HS-5 (cell line): Measurements from ENCODE around the gene TMEM222.
"Not testable (repeated sequence)": the region's sequence is repeated elsewhere in the genome, so short reads cannot be mapped to it uniquely, and the experiment has no call there.

Experiments
- DNase-seq: peaks from one replicate; pipeline ENCODE4 v3.0.0-alpha.2; 2012; ENCODE audit warnings: low read depth

The TMEM222 gene

DNA sequence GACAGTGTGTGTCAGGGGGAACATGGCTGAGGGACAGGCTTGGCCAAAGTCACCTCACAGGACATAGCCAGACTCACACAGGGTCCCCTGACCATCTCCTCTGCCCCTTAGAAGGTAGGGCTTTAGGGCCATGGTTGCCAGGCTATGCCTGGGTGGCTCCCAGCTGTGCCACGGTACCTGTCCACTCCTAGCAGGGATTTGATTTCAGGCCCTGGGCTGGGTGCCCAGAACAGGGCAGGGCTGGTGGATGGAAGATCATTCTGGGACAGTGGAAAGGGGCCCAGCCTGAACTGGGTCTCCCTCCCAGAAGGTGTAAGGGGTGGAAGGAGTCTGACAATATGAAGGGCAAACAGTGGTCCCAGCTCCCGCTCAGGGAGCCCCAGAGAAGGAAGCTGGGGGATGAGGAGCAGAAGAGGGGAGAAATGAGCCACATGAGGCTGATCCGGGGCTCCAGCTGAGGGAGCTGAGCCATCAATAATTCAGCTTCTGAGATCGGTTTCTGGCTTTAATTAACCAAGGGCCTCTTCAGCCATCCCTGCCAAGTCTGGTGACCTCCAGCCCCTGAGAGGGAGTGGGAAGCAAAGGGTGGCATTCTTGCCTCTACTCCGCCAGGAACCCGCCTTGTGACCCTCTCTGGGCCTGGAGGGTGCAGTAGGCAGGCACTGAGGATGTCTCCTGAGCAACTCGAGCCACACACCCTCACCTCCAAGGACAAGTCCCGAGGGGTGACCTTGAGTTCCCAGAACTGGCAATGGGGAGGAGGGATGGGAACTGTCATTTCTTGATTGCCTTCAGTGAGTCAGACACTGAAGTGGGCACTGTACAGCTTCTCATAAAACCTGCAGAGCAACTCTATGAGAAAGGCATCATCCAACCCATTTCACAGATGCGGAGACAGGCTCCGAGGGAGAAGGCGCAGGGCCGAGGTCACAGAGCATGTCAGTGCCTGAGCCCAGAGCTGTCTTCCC is 59.1 kb downstream of the TMEM222 start:
- DNase-seq: no peak

DNA sequence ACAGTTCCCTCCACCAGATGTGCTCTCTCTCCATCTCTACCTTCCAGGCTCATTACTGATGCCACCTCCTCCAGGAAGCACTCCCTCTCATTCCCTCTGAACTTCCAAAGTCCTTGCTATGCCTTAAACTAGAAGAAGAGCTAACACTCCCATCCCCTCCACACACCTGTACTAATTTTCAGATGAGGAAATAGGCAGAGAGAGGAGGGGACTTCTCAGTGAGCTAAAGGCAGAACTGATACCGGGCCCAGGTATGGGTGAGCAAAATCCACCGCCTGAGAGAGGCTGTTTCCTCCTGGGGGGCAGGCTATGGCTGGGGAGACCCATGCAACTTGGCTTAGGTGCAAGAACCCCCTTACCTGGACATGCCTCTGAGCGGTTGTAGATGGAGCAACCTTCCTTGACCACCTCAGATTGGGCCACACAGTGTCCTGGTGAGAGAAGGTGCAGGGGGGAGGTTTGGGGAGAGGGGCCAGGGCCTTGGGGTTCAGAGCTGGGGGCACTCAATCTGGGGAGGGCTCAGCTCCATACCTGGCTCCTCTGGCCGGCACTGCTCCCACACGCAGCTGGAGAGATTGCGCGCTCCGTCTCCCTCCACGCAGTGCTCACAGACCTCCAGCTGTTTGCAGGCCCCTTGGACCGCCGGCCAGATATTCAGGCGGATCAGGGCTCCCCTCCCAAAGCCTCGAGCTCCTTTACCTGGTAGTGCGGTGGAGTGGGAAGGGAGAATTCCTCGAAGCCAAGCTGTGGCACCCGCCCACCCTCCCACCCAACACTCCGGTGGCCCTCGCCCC is 60.2 kb downstream of the TMEM222 start:
- no peak for DNase-seq

- no peak for DNase-seq
These were observed 61.2 kb downstream of the TMEM222 start, which contains the start of gene CD164L2 for GRCh38 chr1:27383039-27383605. TSS of gene CD164L2 (minus strand) at chr1:27383333. CDS start at chr1:27383239, 94 bp downstream.

GRCh38 chr1:27383661-27384060 is 61.7 kb downstream of the TMEM222 start:
- no peak for DNase-seq

DNA sequence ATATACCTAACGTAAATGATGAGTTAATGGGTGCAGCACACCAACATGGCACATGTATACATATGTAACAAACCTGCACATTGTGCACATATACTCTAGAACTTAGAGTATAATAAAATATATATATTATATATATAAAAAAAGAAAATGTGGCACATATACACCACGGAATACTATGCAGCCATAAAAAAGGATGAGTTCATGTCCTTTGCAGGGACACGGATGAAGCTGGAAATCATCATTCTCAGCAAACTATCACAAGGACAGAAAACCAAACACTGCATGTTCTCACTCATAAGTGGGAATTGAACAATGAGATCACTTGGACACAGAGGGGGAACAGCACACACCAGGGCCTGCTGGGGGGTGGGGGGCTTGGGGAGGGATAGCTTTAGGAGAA is 62.8 kb downstream of the TMEM222 start:
- not testable (repeated sequence) for DNase-seq
